ENCODE data around the gene AIP. TPM values are rescaled to one million over a fixed set of nuclear protein-coding genes. Genes with fewer than 3 reads are reported as not detected.

The AIP gene
- total and polyA plus RNA-seq, 9 of the 15 experiments (the other 6 are each of a cell fraction or from before 2014, with no cell fraction given), result 5.2 to 92.5 (median 52.7) TPM

GRCh38 chr11:67436459-67437081 lies 46.3 kb upstream of the AIP start (continued):
- TF ChIP-seq REST (IDR thresholded peaks at IDR 0.05; ENCODE audit: borderline replicate concordance) (0 out of 2 replicates have a peak, but pooled peaks have one; percentile 9), REST (CRISPR knock-in tag; IDR thresholded peaks at IDR 0.05; ENCODE audit: low read depth) (no peak), UBTF (IDR thresholded peaks at IDR 0.05; ENCODE audit: borderline replicate concordance in 1 of 2, low read depth in 2 of 2, low read length in 2 of 2) (no peak), RBM17 (IDR thresholded peaks at IDR 0.05; ENCODE audit: borderline replicate concordance, low read depth, low read length) (no peak), ZSCAN29 (IDR thresholded peaks at IDR 0.05) (no peak), GATA2 (CRISPR knock-in tag; IDR thresholded peaks at IDR 0.05) (0 out of 2 replicates have a peak, but pooled peaks have one; percentile 30), THRB (CRISPR knock-in tag; conservative IDR thresholded peaks at IDR 0.05) (peak; percentile 83), HSF4 (CRISPR knock-in tag; IDR thresholded peaks at IDR 0.05; ENCODE audit: borderline replicate concordance) (no peak), SRSF3 (IDR thresholded peaks at IDR 0.05; ENCODE audit: insufficient read depth, low read length) (no peak), ERF (CRISPR knock-in tag; IDR thresholded peaks at IDR 0.05) (no peak), CBFA2T3 (IDR thresholded peaks at IDR 0.05) (peak; percentile 71), ZNF398 (CRISPR knock-in tag; IDR thresholded peaks at IDR 0.05) (no peak), SMARCE1 (IDR thresholded peaks at IDR 0.05) (peak; percentile 49; the same call in 1 of the 2 replicates)

Data from K562 (cell line).